AG08395 (cell line): ENCODE measurements around the gene SHROOM4.
A peak's percentile ranks its signal among the peaks of the same experiment; 100 is the strongest.

Experiments used
- DNase-seq: peaks from one replicate; pipeline ENCODE4 v3.0.0; 2012; ENCODE audit warnings: mixed read lengths, low spot score

SHROOM4 gene

GRCh38 chrX:50813843-50814661 lies at the start of gene SHROOM4:
Gene SHROOM4, minus strand, starts transcription at chrX:50814194. Its CDS starts 176 bp downstream, at chrX:50814018.
- peak; percentile 62 for DNase-seq

- DNase-seq: no peak
These were observed 49.5 kb upstream of the SHROOM4 start for GRCh38 chrX:50863471-50863870.

DNA sequence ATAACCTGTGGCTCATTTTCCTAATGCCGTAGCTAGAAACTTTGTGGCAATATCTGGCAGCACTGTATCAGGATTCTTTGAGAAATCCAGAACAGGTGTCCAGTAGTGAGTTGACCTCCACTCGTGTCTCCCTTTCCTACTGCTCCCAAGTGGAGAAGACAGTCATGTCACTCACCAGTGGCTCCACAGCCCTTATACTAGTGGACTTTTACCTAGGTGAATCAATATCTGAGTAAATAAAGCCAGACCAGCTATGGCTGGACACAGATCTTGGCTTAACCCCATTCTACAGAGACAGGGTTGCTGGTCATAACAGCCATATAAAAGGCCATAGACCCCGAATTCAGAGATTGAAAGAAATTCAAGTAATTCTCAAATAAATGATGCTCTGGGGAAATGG lies 46.5 kb upstream of the SHROOM4 start:
- DNase-seq: no peak

GRCh38 chrX:50858548-50858947 lies 44.6 kb upstream of the SHROOM4 start:
- DNase-seq: no peak

- DNase-seq: no peak
These were observed 39.4 kb upstream of the SHROOM4 start for GRCh38 chrX:50853399-50853798.

GRCh38 chrX:50852524-50852923 lies 38.5 kb upstream of the SHROOM4 start:
- no peak for DNase-seq

GRCh38 chrX:50842221-50842620 lies 28.2 kb upstream of the SHROOM4 start:
- DNase-seq: no peak

DNA sequence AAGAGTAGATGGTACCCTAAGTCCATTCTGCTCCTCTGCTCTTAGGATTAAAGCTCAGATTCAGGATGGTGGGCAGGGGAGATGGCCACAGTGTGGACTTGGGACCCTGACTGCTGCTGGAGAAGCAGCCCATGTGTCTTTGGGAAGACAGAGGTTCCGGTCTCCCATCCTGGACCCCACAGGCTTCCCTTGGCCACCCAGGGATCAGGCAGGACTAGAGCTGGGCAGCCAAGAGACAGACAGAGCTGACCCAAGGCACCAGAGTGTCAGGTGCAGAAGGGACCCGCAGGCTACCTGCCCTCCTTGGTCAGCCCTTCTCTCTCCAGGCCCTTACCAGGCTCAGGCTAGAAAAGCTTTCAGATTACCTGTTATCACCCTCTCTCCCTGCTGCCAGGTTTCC lies 25.7 kb upstream of the SHROOM4 start:
- no peak for DNase-seq

DNA sequence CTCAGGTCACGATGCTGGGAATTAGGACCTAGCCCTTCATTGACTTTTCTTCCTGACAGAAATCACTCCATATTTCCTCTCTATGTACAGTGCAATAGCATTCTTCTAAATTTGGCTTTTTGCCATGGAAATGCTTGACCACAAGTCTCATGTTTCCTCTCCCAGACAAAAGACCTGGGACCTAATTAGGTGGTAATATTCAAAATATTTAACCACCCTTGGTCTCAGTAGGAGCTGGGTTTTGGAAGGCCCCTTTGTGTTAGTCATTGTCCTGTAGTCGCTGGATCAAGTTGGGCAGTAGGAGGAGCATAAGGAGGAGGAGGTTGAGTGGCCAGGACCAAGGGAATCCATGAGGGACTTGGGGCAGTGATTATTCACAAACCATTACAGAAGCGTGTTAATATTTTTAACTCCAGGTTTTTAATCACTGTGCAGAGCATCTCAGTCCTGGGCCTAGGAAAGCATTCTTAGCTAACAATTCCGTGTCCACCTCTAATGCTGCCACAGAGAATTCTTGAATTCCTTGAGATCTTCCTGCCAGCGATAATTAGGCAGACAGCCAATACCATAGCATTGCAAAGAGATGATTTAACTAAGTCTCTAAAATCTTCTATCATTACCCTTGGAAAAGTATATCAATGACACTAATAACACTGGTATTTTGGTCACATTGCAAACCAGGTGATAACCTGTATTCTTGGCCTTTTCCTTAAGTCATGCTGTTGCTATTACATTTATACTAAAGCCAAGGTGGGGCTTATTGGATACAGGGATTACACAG lies 25.0 kb upstream of the SHROOM4 start:
- no peak for DNase-seq

DNA sequence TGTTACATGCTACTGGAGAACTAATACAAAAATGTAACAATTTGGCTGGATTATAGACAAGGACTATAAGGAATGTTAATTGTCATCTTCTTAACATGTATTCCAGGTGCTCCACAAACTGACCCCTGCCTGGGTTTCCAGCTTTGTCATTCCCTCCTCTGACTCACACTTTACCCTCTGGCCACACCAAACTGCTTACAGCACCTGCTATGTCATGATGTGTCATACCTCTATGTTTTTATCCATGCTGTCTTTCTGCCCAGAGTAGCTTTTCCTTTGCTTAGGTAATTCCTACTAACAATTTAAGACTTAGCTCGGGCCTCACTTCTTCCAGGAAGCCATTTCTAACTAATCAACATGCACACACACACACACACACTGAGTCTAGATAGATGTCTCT lies 14.0 kb upstream of the SHROOM4 start:
- DNase-seq: no peak

- DNase-seq: no peak
These were observed 11.8 kb upstream of the SHROOM4 start for GRCh38 chrX:50825825-50826224.

DNA sequence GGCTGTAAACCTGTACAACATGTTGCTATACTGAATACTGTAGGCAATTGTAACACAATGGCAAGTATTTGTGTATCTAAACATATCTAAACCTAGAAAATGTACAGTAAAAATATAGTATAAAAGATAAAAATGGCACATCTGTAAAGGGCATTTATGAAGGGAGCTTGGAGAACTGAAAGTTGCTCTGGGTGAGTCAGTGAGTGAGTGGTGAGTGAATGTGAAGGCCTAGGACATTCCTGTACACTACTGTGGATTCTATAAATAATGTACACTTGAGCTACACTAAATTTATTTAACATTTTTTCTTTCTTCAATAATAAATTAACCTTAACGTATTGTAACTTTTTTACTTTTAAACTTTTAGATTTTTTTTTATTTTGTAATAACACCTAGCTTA lies 5.0 kb upstream of the SHROOM4 start:
- no peak for DNase-seq

DNA sequence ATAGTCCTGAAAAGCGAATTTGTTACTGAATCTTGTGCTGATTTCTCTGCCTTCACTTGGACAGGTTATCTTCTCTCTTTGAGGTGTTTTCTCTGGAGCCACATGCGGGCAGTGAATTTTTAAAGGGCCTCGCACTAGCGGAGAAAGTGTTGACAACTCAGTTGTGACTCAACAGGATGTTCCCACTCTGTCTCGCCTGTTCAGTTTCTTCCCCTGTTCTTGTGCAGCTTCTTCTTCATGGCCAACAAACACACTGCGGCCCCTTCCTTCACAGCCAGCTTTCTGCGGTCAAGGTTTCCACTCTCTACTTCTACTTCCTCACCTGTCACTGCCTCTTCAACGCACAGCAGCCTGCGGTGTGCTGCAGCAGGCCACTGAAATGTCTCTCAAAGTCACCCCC lies 1.1 kb upstream of the SHROOM4 start:
- no peak for DNase-seq

DNA sequence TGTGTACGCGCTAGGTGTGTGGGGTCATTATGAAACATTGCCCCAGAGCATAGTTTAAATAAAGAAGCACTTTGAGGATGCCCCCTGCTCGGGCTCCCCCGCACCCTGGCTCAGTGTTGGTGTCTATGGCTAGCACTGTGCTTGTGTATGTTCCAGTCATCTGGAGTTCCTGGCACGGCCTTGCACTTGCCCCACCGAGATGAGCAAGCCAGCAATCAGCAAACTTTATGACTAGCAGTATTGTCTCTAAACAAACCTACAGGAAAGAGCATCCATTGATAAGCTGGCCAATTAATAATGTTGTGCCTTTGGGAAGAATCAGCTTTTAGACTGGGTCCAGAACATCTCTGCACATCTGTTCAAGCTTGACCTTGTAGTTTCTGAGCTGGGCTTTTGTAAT lies 707 bp upstream of the SHROOM4 start:
- no peak for DNase-seq

GRCh38 chrX:50812995-50813842 lies 775 bp downstream of the SHROOM4 start:
- peak; percentile 35 for DNase-seq

GRCh38 chrX:50805276-50805675 lies 8.7 kb downstream of the SHROOM4 start:
- no peak for DNase-seq

GRCh38 chrX:50801135-50801534 lies 12.9 kb downstream of the SHROOM4 start:
- DNase-seq: no peak

DNA sequence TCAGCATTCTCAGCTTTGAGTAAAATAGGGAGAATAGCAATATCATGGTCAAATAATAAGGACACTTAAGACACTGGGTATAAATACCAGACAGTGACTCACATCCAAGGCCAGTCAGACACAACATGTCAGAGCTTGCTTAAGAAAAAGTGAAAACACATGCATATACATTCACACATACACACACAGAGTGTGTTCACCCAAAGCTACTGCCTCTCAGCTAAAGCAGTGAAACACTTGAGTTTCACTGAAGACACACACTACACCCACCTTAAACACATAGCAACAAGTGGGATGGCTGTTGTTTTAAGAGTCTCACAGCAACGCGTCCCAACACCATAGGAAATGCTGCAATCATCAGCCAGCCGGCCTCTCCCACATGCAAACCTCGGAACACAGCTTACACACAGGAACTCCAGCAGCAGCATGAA lies 14.4 kb downstream of the SHROOM4 start:
- DNase-seq: peak; percentile 44

- DNase-seq: no peak
These were observed 15.2 kb downstream of the SHROOM4 start for GRCh38 chrX:50798783-50799182.

- DNase-seq: no peak
These were observed 26.9 kb downstream of the SHROOM4 start for GRCh38 chrX:50787099-50787498.

DNA sequence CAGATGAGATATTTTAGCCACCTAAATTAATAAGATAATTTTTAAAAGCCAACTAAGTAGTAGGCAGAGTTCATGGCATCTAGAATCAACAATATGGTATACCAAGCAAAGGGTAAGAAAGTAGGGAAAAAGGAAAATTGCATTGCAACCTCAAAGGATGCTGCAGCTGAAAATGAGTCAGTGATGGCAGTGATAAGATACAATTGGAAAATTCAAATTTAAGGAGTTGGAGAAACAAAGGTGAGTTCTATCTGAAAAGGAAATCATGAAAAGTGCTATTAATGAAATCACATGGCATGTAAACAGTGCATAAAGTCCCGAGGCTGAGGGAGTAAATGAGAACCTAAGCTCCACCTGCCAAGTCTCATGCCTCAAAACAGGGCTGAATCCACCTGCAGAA lies 33.9 kb downstream of the SHROOM4 start:
- no peak for DNase-seq

- DNase-seq: no peak
These were observed 34.3 kb downstream of the SHROOM4 start for GRCh38 chrX:50779694-50780093.
